Fibroblast of the aortic adventitia (primary cell): ENCODE results near the gene AREL1. TPM values are rescaled to one million over a fixed set of nuclear protein-coding genes. Genes with fewer than 3 reads are reported as not detected.

ENCODE experiments used
- DNase-seq: peaks from one replicate; pipeline ENCODE4 v3.0.0-alpha.2; 2010; ENCODE audit warnings: low read depth
- H3K4me3 ChIP-seq: 2 replicates; pipeline ENCODE4 v1.5.1; 2011; ENCODE audit warnings: low read depth, mild to moderate bottlenecking, control low read depth, low read length, moderate library complexity
- total RNA-seq: library from RNA; depleted of rRNA; stranded (reverse); fragments of >200 nt; gene quantifications from 2 replicates; pipeline ENCODE4 v1.2.3, GENCODE V29; 2012; ENCODE audit warnings: low replicate concordance
- TF ChIP-seq, protein P1 (sequence below): IDR thresholded peaks from 2 replicates; pipeline ENCODE4 v1.5.1; 2011; ENCODE audit warnings: mild to moderate bottlenecking, low read length, control low read depth, inconsistent platforms; ENCODE audit not compliant: insufficient read depth

Gene AREL1
- total RNA-seq, 1 donor = 27.1 TPM

DNA sequence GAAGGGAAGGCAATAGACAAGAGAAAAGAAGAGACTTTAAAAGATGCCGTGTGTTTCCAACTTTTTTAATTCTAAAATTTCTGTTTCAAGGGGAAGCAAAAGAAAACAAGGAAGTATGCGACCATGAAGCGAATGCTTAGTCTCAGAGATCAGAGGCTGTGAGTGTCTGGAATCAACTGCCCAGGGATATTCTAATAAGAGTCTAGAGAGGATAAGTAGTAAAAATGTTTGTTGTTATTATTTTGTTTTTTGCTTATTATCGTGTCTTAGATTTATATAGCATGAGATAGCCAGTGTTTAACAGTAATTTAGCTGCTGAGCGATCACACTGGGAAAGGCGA lies 485 bp upstream of the AREL1 start:
- no peak for DNase-seq
- TF ChIP-seq, protein P1, sequence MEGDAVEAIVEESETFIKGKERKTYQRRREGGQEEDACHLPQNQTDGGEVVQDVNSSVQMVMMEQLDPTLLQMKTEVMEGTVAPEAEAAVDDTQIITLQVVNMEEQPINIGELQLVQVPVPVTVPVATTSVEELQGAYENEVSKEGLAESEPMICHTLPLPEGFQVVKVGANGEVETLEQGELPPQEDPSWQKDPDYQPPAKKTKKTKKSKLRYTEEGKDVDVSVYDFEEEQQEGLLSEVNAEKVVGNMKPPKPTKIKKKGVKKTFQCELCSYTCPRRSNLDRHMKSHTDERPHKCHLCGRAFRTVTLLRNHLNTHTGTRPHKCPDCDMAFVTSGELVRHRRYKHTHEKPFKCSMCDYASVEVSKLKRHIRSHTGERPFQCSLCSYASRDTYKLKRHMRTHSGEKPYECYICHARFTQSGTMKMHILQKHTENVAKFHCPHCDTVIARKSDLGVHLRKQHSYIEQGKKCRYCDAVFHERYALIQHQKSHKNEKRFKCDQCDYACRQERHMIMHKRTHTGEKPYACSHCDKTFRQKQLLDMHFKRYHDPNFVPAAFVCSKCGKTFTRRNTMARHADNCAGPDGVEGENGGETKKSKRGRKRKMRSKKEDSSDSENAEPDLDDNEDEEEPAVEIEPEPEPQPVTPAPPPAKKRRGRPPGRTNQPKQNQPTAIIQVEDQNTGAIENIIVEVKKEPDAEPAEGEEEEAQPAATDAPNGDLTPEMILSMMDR = no peak
- peak overlapping the region; percentile 82 for H3K4me3 ChIP-seq

DNA sequence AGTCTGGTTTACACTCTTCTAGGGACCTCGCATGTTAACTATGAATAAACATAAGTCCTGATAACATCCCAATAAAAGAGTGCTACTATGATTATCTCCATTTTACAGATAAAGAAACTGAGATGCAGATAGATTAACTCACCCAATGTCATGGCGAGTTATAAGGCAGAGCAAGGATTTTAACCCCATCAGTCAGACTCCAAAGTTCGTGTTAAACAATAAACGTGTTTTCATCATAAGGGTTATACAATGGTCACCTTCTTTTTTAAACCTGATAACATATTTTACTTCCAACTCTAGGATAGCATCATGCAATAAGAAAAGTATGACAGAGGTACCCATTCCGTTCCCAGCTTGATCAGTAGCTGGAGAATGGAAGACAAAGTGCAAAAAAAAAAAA lies 1.2 kb downstream of the AREL1 start:
- TF ChIP-seq, protein P1 = no peak
- no peak for DNase-seq
- H3K4me3 ChIP-seq = no peak overlapping the region

DNA sequence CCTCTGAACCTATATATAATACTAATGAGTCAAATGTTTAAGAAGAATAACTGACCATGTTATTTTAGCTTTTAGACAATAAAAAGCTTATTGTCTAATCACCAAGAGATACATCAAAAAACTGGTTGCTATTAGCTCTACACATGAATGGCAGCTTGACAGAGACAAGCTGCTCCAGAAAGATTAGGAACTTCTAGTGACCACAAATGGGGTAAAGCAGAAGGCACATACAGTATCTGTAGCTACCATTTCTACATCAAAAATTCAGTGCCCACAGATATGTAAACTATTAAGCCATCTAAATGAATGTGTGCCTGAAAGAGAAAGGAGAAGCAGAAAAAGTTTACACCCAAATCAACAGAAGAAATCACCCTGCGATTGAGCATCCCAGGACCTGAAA lies 2.4 kb downstream of the AREL1 start:
- DNase-seq = no peak
- TF ChIP-seq, protein P1 = no peak
- H3K4me3 ChIP-seq = no peak overlapping the region

DNA sequence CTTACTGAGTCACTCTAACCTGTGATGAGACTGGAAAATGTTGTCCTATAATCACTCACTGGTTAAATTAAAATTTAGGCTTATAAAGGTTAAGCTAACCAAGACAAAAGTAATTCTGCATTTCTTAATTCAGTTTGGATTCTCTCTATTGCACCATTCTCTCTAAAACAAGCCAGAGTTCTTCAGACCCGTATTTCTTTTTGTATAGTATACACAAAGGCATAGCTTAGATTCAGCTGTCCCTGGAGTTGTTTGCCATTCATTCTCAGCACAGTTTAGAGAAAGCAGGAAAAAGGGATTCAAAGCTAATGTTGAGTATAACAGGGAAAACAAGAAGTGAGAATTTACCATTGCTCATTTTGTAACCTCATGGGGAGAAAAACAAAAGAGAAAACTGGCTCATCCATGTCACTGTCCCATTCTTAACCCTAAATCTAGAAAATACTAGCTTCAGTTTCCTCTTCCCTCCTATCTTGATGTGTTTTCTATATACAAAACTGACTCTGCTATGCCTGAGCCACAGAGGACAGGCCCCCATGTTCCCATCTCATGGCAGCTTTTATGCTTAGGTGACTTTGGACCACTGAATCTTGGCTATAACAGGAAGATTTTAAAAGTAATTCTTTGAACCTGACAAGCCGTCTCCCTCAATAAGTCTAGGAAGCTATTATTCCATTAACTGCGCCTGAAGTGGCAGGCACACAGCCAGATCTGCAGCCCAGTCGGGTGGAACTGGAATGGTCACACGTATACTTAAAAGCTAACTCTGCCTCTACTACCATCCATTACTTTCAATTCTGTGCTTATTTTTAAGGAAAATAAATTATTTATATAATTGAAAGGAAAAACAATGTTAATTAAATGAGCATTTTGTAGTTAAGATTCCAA lies 7.0 kb downstream of the AREL1 start:
- TF ChIP-seq, protein P1 = no peak
- no peak overlapping the region for H3K4me3 ChIP-seq
- no peak for DNase-seq

DNA sequence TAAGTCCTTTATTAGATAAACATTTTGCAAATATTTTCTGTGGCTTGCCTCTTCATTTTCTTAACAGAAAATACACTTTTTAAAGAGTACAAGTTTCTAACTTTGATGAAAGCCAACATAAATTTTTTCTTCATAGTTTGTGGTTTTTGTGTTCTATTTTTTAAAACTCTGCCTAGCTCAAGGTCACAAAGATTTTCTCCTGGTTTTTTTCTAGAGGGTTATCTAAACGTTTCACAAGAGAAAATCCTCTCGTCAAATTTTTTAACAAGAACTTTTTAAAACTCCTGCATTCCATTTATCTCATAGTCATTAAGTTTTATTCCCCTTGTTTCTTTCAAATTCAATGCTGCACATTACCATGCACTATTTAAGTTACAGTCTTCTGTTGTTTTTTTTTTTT lies 8.2 kb downstream of the AREL1 start:
- TF ChIP-seq, protein P1 = no peak
- H3K4me3 ChIP-seq = no peak overlapping the region
- no peak for DNase-seq

DNA sequence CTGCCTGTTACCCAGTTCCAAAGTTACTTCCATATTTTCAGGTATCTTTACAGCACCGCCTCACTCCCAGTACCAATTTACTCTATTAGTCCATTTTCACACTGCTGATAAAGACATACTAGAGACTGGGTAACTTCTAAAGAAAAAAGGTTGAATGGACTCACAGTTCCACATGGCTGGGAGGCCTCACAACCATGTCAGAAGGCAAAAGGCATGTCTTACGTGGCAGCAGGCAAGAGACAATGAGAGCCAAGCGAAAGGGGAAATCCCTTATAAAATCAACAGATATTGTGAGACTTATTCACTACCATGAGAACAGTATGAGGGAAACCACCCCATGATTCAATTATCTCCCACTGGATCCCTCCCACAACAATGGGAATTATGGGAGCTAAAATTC lies 9.8 kb downstream of the AREL1 start:
- DNase-seq = no peak
- H3K4me3 ChIP-seq = no peak overlapping the region
- TF ChIP-seq, protein P1 = no peak

DNA sequence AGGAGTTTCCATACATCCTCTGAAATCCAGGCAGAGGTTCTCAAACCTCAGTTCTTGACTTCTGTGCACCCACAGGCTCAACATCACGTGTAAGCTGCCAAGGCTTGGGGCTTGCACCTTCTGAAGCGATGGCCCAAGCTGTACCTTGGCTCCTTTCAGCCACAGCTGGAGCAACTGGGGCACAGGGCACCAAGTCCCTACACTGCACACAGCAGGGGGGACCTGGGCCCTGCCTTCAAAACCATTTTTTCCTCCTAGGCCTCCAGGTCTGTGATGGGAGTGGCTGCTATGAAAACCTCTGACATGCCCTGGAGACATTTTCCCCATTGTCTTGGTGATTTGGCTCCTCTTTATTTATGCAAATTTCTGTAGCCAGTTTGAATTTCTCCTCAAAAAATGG lies 10.6 kb downstream of the AREL1 start:
- no peak overlapping the region for H3K4me3 ChIP-seq
- TF ChIP-seq, protein P1 = no peak
- no peak for DNase-seq
